GM21367 (cell line): ENCODE data around the gene ZNF107.
"Not testable (repeated sequence)": the region's sequence is repeated elsewhere in the genome, so short reads cannot be mapped to it uniquely, and the experiment has no call there.

Experiments
- ATAC-seq: cut with Tn5 transposase; IDR thresholded peaks from one replicate; pipeline ENCODE4 v1.9.1; 2021; ENCODE audit not compliant: unreplicated experiment

Gene ZNF107

GRCh38 chr7:64642875-64643274 lies 23.1 kb upstream of the ZNF107 start:
- no peak for ATAC-seq

DNA sequence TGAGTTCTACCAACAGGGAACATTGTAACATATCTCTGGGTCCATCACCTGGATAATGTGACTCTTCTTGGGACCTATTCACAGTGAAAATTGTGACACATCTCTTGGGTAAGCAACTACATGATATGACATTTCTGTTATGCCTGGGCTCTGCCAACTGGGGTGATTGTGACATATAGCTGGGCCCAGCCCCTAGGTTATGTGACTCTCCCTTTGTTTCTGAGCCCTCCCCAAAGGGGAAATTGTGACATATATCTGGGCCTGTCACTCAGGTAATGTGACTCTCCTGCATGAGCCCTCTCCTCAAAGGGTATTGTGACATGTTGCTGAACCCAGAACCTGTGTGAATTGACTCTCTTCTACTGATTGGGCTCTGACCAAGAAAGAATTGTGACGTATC lies 22.4 kb upstream of the ZNF107 start:
- no peak for ATAC-seq

GRCh38 chr7:64651203-64651602 lies 14.7 kb upstream of the ZNF107 start:
- ATAC-seq, result no peak

DNA sequence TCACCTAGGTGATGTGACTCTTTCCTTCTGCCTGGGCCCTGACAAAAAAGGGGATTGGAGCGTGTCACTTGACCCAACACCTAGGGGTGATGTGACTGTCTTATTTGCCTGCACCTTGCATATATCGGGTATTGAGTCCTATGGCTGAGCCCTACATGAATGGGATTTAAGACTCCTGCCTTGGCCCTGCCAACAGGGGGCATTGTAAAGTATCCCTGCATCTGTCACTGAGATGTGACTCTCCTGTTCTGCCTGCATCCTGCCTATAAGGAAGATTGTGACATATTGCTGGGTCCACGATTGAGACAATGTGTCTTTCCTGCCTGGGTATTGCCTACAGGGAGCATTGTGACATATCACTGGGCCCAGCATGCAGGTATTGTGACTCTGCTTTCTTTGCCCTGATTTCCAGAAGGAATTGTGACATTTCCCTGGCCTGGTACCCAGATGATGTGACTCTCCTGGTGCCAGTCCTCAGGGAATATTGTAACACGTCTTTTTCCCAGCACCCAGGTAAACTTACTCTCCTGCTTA lies 14.2 kb upstream of the ZNF107 start:
- ATAC-seq, result no peak

DNA sequence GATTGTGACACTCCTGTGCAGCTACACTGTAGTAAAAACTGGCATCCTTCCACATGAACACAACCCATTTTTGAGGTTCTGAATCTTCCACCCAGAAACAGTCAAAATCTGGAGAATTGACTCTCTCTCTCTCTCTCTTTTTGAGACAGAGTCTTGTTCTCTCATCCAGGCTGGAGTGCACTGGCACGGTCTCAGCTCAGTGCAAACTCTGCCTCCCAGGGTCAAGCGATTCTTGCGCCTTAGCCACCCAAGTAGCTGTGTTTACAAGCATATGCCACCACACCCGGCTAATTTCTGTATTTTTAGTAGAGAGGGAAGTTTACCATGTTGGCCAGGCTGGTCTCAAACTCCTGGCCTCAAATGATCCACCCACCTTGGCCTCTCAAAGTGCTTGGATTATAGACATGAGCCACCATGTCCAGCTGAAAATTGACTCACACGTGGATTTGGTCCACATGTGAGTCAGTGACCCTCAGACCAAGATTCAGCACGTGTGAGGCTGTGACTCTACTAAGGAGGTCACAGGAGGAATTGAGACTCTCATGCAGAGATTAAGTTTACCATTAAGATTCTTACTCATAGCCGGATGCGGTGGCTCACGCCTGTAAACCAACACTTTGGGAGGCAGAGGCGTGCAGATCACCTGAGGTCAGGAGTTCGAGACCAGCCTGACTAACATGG lies 12.1 kb upstream of the ZNF107 start:
- ATAC-seq, result no peak

DNA sequence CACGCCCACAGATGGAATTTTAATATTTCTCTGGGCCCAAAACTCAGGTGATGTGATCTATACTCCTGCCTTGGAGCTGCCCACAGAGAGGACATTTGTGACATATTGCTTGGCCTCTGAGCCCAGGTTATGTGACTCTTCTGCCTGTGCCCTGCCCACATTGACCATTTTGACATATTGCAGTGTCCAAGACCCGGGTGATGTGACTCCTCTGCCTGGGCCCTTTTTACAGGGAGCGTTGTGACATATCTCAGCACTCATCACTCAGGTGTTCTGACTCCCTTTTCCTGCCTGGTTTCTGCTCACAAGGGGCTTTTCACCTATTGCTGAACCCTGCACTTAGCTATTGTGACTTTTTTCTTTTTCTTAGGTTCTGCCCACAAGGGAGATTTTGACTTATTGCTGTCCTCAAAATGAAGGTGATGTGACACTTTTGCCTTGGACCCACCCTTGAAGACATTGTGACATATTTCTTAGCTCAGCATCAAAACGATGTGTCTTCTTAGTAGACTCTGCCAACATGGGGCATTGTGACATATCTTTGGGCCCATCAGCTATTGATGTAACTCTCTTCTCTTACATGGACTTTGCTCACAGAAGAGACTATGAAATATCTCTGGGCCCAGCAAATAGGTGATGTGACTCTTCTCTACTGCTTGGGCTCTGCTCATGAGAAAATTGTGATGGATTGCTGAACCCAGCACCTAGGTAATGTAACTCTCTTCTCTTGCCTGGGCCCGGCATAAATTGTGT lies 11.0 kb upstream of the ZNF107 start:
- no peak for ATAC-seq

DNA sequence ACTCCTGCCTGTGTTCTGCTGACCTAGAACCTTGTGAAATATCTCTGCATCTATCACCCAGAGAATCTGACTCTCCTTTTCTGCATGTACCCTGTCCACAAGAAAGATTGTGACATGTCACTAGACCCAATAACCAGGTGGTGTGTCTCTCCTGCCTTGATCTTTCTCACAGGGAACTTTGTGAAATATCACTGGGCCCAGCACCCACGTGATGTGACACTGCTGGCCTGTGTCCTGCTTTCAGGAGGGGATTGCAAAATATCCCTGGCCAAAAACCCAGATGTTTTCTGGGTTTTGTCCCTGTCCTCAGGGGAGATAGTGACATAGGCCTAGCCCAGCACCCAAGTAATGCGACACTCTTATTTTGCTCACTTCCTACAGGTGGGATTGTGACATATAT lies 10.1 kb upstream of the ZNF107 start:
- no peak for ATAC-seq

DNA sequence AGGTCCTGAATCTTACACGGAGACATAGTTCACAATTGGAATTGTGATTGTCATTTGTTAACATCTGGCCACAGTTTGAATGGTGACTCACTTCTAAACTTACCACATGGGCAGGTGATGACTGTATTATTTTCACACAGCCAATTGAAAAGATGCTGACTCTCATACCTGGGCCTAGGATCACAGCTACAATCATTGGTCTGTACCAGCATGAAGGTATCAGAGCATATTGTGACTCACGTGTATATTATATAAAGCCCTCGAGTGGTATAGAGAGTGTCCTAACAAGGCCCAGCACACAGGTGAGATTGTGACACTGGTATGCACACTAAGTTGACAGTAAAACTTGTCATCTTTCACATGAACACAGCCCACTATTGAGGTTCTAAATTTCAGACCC lies 9.4 kb upstream of the ZNF107 start:
- ATAC-seq, result no peak

DNA sequence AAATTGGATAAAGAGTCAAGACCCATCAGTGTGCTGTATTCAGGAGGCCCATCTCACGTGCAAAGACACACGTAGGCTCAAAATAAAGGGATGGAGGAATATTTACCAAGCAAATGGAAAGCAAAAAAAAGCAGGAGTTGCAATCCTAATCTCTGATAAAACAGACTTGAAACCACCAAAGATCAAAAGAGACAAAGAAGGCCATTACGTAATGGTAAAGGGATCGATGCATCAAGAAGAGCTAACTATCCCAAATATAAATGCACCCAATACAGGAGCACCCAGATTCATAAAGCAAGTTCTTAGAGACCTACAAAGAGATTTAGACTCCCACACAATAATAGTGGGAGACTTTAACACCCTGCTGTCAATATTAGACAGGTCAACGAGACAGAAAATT lies 3.8 kb upstream of the ZNF107 start:
- not testable (repeated sequence) for ATAC-seq

DNA sequence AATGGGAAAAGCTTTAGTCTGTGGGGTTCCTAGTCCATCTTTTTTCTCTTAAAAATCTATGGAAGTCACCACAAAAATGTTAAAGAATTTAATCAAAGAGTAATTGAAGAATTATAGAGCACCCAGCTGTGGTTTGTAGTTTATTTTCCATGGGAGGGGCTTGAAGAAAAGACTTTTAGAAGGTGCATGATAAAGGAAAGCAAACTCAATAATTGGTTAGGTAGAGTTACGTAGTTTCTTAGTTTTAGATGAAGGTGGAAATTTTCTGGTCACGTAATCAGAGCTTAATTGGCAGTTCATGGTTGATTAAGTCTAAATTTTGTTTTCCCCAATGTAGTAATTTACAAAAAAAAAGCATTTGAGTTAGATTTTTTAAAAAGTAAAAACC lies 724 bp downstream of the ZNF107 start:
- ATAC-seq, result no peak

GRCh38 chr7:64667311-64667710 lies 1.4 kb downstream of the ZNF107 start:
- ATAC-seq, result no peak

DNA sequence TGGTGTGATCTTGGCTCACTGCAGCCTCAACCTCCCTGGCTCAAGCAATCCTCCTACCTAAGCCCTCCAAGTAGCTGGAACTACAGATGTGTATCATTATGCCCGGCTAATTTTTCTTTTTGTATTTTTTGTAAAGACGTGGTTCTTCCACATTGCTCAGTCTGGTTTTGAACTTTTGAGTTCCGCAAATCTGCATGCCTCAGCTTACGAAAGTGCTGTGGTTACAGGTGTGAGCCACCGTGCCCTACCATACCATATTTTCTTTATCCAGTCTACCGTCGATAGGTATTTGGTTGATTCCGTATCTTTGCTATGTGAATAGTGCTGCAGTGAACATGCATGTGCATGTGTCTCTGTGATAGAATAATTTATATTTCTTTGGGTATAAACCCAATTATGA lies 6.5 kb downstream of the ZNF107 start:
- ATAC-seq, result no peak

GRCh38 chr7:64685091-64685490 lies 19.2 kb downstream of the ZNF107 start:
- ATAC-seq, result no peak

GRCh38 chr7:64685741-64686140 lies 19.8 kb downstream of the ZNF107 start:
- ATAC-seq, result no peak

DNA sequence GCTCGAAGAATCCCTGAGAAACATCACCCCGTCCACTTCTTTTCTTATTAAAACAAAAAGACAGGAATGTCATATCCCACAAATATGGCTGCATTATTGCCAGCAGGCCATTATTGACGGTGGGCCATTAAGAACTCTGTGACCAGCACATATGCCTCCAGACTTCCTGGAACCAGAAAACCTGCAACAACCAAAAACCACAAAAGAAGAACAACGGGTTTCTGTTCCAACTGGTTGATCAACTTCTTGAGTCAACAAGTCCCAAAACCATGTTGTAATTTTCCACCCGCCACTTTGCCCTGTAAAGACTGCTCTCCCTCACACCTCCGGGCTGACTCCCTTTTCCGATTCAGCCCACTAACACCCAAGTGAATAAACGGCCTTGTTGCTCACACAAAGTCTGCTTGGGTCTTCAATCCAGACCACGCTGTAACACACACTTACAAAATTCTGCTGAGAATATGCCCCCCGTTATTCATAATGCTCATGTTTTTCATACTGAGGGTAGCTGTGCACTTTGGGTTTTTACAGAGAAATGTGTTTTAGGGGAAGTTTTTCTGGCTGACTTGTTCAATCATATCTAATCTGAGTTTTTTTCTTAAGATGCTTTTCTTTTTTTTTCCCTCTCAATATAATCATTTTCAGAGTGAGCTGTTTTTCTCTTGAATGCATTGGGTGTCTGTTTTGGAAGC lies 20.7 kb downstream of the ZNF107 start:
- ATAC-seq, result no peak

DNA sequence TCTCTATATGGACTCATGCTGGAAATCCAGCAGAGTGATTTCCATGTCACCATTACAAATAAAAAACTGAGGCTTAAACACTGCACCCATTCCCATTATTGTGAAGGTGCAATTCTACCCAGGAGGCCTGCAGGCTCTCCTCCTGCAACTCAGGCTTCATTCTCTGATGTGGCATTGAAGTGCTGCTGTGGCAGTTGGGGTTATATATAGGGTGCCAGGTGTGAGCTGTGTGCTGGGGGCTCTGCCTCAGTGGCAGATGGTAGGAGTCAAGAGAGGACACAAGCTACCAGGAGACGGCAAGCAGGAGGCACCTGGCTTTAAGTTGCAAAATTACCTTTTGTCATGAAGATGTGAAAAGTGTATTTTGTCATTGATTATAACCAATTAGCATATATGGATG lies 21.3 kb downstream of the ZNF107 start:
- no peak for ATAC-seq

- ATAC-seq, result no peak
Measured at GRCh38 chr7:64688988-64689387, 23.1 kb downstream of the ZNF107 start.

DNA sequence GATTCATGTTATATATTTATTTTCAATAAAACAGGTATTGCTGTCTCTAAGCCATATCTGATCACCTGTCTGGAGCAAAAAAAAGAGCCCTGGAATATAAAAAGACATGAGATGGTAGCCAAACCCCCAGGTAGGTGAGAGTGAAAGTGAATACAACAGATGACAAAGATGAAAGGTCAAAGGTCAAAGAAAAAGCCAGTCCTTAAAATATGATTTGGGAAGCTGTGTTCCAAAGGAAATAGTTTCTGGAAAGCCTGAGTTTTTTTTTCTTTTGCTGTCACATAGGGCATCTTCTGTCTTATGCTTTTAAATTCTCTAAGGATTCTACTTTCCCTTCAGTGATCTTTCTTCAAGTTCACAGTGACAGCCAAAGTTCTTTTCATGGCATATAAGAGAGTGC lies 25.9 kb downstream of the ZNF107 start:
- ATAC-seq, result no peak

- not testable (repeated sequence) for ATAC-seq
Measured at GRCh38 chr7:64697863-64698262, 31.9 kb downstream of the ZNF107 start.

DNA sequence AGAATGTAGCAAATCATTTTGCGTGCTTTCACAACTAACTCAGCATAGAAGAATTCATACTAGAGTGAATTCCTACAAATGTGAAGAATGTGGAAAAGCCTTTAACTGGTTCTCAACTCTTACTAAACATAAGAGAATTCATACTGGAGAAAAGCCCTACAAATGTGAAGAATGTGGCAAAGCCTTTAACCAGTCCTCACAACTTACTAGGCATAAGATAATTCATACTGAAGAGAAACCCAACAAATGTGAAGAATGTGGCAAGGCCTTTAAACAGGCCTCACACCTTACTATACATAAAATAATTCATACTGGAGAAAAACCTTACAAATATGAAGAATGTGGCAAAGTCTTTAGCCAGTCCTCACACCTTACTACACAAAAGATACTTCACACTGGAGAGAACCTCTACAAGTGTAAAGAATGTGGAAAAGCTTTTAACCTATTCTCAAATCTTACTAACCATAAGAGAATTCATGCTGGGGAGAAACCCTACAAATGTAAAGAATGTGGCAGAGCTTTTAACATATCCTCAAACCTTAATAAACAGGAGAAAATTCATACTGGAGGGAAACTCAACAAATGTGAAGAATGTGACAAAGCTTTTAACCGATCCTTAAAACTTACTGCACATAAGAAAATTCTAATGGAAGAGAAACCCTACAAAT lies 40.8 kb downstream of the ZNF107 start:
- ATAC-seq, result no peak

DNA sequence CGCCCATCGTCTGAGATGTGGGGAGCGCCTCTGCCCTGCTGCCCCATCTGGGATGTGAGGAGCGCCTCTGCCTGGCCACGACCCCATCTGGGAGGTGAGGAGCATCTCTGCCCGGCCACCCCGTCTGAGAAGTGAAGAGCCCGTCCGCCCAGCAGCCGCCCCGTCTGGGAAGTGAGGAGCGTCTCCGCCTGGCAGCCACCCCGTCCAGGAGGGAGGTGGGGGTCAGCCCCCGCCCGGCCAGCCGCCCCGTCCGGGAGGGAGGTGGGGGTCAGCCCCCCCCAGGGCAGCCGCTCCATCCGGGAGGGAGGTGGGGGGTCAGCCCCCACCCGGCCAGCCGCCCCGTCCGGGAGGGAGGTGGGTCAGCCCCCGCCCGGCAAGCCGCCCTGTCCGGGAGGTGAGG lies 52.0 kb downstream of the ZNF107 start:
- not testable (repeated sequence) for ATAC-seq
